ENCODE measurements around the gene NAALADL2. TPM values are rescaled to one million over a fixed set of nuclear protein-coding genes. Genes with fewer than 3 reads are reported as not detected.

The NAALADL2 gene
- total RNA-seq, 4 donors from 2014 or later: 7.0 to 34.7 (median 18.4) TPM

DNA sequence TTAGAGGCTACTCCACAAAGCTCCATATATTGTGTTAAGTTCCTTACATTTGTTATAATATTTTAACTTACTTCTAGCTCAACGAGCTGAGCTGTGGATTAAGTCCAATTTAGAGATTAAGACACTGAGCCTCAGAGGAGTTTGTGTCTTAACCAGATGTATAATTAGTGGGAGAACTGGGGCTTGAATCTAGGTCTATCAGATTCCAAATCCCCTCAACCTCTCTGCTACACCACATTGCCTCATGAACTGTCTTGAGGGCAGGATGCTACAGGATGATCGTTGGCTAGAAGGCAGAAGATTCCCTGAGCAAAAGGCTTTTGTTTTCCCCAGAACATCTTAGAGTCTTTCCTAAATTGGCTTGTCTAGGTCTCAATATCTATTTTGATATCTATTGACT, 890.8 kb downstream of the NAALADL2 start:
- no peak for TF ChIP-seq POLR2A (IDR thresholded peaks at IDR 0.05)
- Histone ChIP-seq H3K27me3 (no peaks in the 10 kb centered on the region), H3K4me1 (no peaks in the 10 kb centered on the region), H3K9me3 (no peaks in the 10 kb centered on the region), H3K27ac (no peak overlapping the region), H3K36me3 (no peaks in the 10 kb centered on the region), H3K4me3 (no peak overlapping the region)
- DNase-seq: no peak

DNA sequence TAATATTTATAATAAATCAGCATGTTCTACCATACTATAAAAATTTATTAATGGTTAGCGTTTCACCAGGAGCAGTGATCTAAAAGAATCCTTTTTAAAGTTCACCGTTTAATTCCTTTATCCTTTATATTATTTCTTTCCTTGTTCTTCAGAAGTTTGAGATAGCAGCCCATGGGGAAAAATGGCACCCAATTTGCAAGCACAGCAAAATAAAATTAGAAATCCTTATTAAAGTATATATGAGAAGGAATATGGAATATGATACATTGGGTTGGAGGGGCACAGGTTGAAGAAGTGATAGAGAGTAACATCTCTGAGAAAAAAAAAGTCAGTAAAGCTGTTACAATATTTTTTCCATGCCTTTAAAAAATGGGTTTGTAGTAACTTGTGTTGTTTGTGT, 892.0 kb downstream of the NAALADL2 start:
- Histone ChIP-seq H3K9me3 (no peaks in the 10 kb centered on the region), H3K27ac (no peak overlapping the region), H3K36me3 (no peaks in the 10 kb centered on the region), H3K27me3 (no peaks in the 10 kb centered on the region), H3K4me1 (no peaks in the 10 kb centered on the region), H3K4me3 (no peak overlapping the region)
- no peak for DNase-seq
- no peak for TF ChIP-seq POLR2A (IDR thresholded peaks at IDR 0.05)
- TF ChIP-seq, protein P1, sequence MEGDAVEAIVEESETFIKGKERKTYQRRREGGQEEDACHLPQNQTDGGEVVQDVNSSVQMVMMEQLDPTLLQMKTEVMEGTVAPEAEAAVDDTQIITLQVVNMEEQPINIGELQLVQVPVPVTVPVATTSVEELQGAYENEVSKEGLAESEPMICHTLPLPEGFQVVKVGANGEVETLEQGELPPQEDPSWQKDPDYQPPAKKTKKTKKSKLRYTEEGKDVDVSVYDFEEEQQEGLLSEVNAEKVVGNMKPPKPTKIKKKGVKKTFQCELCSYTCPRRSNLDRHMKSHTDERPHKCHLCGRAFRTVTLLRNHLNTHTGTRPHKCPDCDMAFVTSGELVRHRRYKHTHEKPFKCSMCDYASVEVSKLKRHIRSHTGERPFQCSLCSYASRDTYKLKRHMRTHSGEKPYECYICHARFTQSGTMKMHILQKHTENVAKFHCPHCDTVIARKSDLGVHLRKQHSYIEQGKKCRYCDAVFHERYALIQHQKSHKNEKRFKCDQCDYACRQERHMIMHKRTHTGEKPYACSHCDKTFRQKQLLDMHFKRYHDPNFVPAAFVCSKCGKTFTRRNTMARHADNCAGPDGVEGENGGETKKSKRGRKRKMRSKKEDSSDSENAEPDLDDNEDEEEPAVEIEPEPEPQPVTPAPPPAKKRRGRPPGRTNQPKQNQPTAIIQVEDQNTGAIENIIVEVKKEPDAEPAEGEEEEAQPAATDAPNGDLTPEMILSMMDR (IDR thresholded peaks at IDR 0.05): no peak

DNA sequence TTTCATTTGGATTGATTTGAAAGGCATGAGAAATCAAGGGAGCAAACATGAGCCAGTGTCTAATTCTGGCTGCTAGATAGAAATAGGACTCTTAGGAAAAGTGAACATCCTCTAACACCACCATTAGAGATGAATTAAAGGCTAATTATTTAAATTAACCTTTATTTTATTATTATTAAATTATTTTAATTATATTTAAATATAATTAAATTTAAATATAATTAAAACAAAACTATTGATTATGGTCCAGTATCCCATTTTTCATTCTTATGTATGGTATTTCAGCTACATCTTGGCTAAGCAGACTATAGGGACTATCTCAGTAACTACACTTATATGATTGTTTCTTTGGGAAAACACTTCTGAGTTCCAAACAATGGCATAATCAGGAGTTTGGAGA, 904.8 kb downstream of the NAALADL2 start:
- H3K27ac ChIP-seq: no peak overlapping the region
- DNase-seq: no peak
- H3K27me3 ChIP-seq: no peaks in the 10 kb centered on the region
- no peaks in the 10 kb centered on the region for H3K4me1 ChIP-seq
- no peaks in the 10 kb centered on the region for H3K9me3 ChIP-seq
- no peak overlapping the region for H3K4me3 ChIP-seq
- TF ChIP-seq, protein P1 (IDR thresholded peaks at IDR 0.05): no peak
- no peak for TF ChIP-seq POLR2A (IDR thresholded peaks at IDR 0.05)
- H3K36me3 ChIP-seq: no peaks in the 10 kb centered on the region

DNA sequence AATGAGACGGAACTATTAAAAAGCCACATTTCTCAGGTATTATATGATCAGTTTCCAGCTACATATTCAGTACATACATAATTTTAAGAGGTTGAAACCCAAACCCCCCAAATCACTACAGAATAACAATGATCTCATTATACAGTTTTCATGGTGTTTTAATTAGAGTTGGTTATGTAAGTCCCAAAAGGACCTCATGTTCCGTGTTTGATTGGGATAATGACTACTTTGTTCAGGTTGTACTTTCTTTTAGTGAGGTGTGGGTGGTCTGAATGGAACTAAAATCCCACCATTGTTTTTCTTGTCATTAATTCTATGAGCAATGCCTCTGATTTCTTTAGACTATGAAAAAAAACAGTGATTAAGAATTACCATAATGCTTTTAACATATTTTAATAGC, 905.6 kb downstream of the NAALADL2 start:
- DNase-seq: no peak
- TF ChIP-seq POLR2A (IDR thresholded peaks at IDR 0.05): no peak
- TF ChIP-seq, protein P1 (IDR thresholded peaks at IDR 0.05): no peak
- Histone ChIP-seq H3K36me3 (no peaks in the 10 kb centered on the region), H3K27me3 (no peaks in the 10 kb centered on the region), H3K4me1 (no peaks in the 10 kb centered on the region), H3K4me3 (no peak overlapping the region), H3K27ac (no peak overlapping the region), H3K9me3 (no peaks in the 10 kb centered on the region)

DNA sequence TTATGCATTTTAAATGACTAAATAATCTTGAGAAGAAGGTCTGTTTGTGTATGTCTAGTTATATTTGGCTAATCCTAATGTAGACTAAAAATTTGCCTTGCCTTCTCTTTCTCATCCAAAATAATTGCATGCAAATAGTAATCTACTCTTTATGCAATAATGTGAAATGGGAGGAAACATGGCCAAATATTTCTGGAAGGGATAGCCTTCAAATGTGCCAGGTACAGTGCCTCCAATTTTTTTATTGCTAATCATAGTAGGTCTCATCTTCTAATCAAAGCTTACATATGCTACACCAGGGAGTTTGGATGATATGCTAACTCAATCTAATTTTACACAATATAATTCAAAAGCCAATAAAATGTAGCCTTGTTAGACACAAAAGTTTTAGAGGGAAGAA, 911.3 kb downstream of the NAALADL2 start:
- no peak for TF ChIP-seq POLR2A (IDR thresholded peaks at IDR 0.05)
- TF ChIP-seq, protein P1 (IDR thresholded peaks at IDR 0.05): no peak
- no peak overlapping the region for H3K27ac ChIP-seq
- no peaks in the 10 kb centered on the region for H3K4me1 ChIP-seq

DNA sequence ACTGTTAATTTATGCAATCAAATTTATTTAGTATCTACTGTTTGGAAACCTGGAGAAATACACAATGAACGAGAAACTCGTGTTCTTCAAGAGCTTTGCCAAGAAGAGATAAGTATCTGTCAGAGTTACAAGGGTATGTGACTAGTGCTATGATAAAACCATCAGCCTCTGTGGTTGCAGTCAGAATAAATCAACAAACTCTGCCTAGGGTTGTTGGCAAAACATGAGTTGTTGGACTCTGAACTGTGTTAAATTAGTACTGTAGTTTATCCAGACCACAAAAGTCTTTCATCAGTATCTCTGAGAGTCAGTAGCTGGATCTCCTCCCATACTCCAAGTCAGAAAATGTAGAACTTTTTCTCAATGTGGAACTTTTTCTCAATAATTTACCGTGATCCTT, 918.4 kb downstream of the NAALADL2 start:
- H3K4me3 ChIP-seq: no peak overlapping the region
- no peaks in the 10 kb centered on the region for H3K9me3 ChIP-seq
- no peaks in the 10 kb centered on the region for H3K27me3 ChIP-seq
- no peak for TF ChIP-seq POLR2A (IDR thresholded peaks at IDR 0.05)
- TF ChIP-seq, protein P1 (IDR thresholded peaks at IDR 0.05): no peak
- no peak overlapping the region for H3K27ac ChIP-seq
- H3K4me1 ChIP-seq: no peaks in the 10 kb centered on the region
- H3K36me3 ChIP-seq: no peaks in the 10 kb centered on the region
- DNase-seq: no peak

More for the DNA sequence above, 911.3 kb downstream of the NAALADL2 start:
- Histone ChIP-seq H3K4me3 (no peak overlapping the region), H3K9me3 (no peaks in the 10 kb centered on the region), H3K27me3 (no peaks in the 10 kb centered on the region), H3K36me3 (no peaks in the 10 kb centered on the region)
- no peak for DNase-seq
